ENCODE results near the gene PCDHB13. TPM values are rescaled to one million over a fixed set of nuclear protein-coding genes. Genes with fewer than 3 reads are reported as not detected.
"Not testable (repeated sequence)": the region's sequence is repeated elsewhere in the genome, so short reads cannot be mapped to it uniquely, and the experiment has no call there.

The PCDHB13 gene
- polyA plus RNA-seq, 1 donor = 2.4 TPM

GRCh38 chr5:141201646-141202045 is 12.1 kb upstream of the PCDHB13 start:
- DNase-seq (ENCODE audit: low read depth) = not testable (repeated sequence)

GRCh38 chr5:141208478-141208877 is 5.2 kb upstream of the PCDHB13 start, which contains the start of gene PCDHB12:
TSS of gene PCDHB12 (plus strand) at chr5:141208719. CDS start at chr5:141208908, 189 bp downstream.
- DNase-seq (ENCODE audit: low read depth) = no peak

GRCh38 chr5:141210281-141210680 is 3.4 kb upstream of the PCDHB13 start:
- DNase-seq (ENCODE audit: low read depth) = not testable (repeated sequence)

GRCh38 chr5:141210849-141211248 is 2.9 kb upstream of the PCDHB13 start:
- not testable (repeated sequence) for DNase-seq (ENCODE audit: low read depth)

GRCh38 chr5:141214583-141214982 is 864 bp downstream of the PCDHB13 start:
- not testable (repeated sequence) for DNase-seq (ENCODE audit: low read depth)

GRCh38 chr5:141215504-141215903 is 1.8 kb downstream of the PCDHB13 start:
- not testable (repeated sequence) for DNase-seq (ENCODE audit: low read depth)

GRCh38 chr5:141216035-141216434 is 2.3 kb downstream of the PCDHB13 start:
- DNase-seq (ENCODE audit: low read depth) = not testable (repeated sequence)

GRCh38 chr5:141223112-141223783 is 9.5 kb downstream of the PCDHB13 start, which contains the start of gene PCDHB14:
TSS of gene PCDHB14 (plus strand) at chr5:141223343. CDS start at chr5:141223506, 163 bp downstream.
- peak; percentile 8 for DNase-seq (ENCODE audit: low read depth)

- DNase-seq (ENCODE audit: low read depth) = not testable (repeated sequence)
These were observed 11.1 kb downstream of the PCDHB13 start for GRCh38 chr5:141224844-141225243.

GRCh38 chr5:141225421-141225820 is 11.7 kb downstream of the PCDHB13 start:
- not testable (repeated sequence) for DNase-seq (ENCODE audit: low read depth)

- no peak for DNase-seq (ENCODE audit: low read depth)
These were observed 20.5 kb downstream of the PCDHB13 start for GRCh38 chr5:141234109-141234667.

GRCh38 chr5:141235922-141236321 is 22.2 kb downstream of the PCDHB13 start:
- DNase-seq (ENCODE audit: low read depth) = not testable (repeated sequence)

- no peak for DNase-seq (ENCODE audit: low read depth)
These were observed 23.0 kb downstream of the PCDHB13 start for GRCh38 chr5:141236516-141237313.

GRCh38 chr5:141241496-141241895 is 27.8 kb downstream of the PCDHB13 start:
- DNase-seq (ENCODE audit: low read depth) = no peak

- DNase-seq (ENCODE audit: low read depth) = no peak
These were observed 31.6 kb downstream of the PCDHB13 start, which contains the start of gene PCDHB15 for GRCh38 chr5:141245250-141245717. TSS of gene PCDHB15 (plus strand) at chr5:141245395. CDS start at chr5:141245579, 184 bp downstream.

- DNase-seq (ENCODE audit: low read depth) = not testable (repeated sequence)
These were observed 33.3 kb downstream of the PCDHB13 start for GRCh38 chr5:141246971-141247370.

- DNase-seq (ENCODE audit: low read depth) = not testable (repeated sequence)
These were observed 33.7 kb downstream of the PCDHB13 start for GRCh38 chr5:141247434-141247833.

- DNase-seq (ENCODE audit: low read depth) = no peak
These were observed 36.9 kb downstream of the PCDHB13 start for GRCh38 chr5:141250576-141250975.

GRCh38 chr5:141258464-141258863 is 44.7 kb downstream of the PCDHB13 start:
- DNase-seq (ENCODE audit: low read depth) = no peak

GRCh38 chr5:141258948-141259347 is 45.2 kb downstream of the PCDHB13 start:
- DNase-seq (ENCODE audit: low read depth) = no peak

- DNase-seq (ENCODE audit: low read depth) = no peak
These were observed 46.9 kb downstream of the PCDHB13 start for GRCh38 chr5:141260458-141261237.
